WTC11 (cell line): ENCODE data around the gene FBXL7. TPM values are rescaled to one million over a fixed set of nuclear protein-coding genes. Genes with fewer than 3 reads are reported as not detected.

Source experiments
- ATAC-seq: fragments of 200-7000 bp; cut with Tn5 transposase; 2 replicates; pipeline ENCODE4 v1.10.0; 2021; ENCODE audit warnings: mild to moderate bottlenecking, moderate library complexity
- CTCF ChIA-PET: fragments of 300-600 bp; sonication (Branson Sonifier 250); formaldehyde crosslinking; loops from one replicate; lab custom pipeline; 2021; ENCODE audit warnings: antibody characterized with exemption; lab: Charles Lee
- POLR2A ChIA-PET: fragments of 350-600 bp; sonication (Branson Sonifier 250); formaldehyde crosslinking; loops from one replicate; lab custom pipeline; 2021; ENCODE audit warnings: antibody characterized with exemption; lab: Charles Lee
- DNase-seq: peaks from one replicate; pipeline ENCODE4 v3.0.0; 2021; ENCODE audit warnings: low spot score
- H3K27ac Mint-ChIP-seq: 2 replicates; pipeline ENCODE4 v1.8.0; 2021; ENCODE audit warnings: mixed read lengths
- H3K27me3 Mint-ChIP-seq: 2 replicates; pipeline ENCODE4 v1.8.0; 2021; ENCODE audit warnings: low read depth, mild to moderate bottlenecking, moderate library complexity, mixed read lengths
- H3K36me3 Mint-ChIP-seq: 2 replicates; pipeline ENCODE4 v1.8.0; 2021; ENCODE audit warnings: mixed read lengths
- H3K4me1 Mint-ChIP-seq: 2 replicates; pipeline ENCODE4 v1.8.0; 2022; ENCODE audit warnings: mixed read lengths
- H3K4me3 Mint-ChIP-seq: 2 replicates; pipeline ENCODE4 v1.8.0; 2021; ENCODE audit warnings: mild to moderate bottlenecking, moderate library complexity, mixed read lengths
- H3K9me3 Mint-ChIP-seq: 2 replicates; pipeline ENCODE4 v1.8.0; 2021; ENCODE audit warnings: mixed read lengths
- ATF6 ChIP-seq: sonication (generic); formaldehyde crosslinking; IDR thresholded peaks from 2 replicates; pipeline ENCODE4 v1.8.1; 2023; ENCODE audit warnings: mild to moderate bottlenecking, missing genetic modification reagents
- CDX4 ChIP-seq: fragments of 250-450 bp; sonication (Bioruptor Pico); IDR thresholded peaks from 2 replicates; pipeline ENCODE4 v1.9.0; 2021; ENCODE audit warnings: moderate library complexity, mild to moderate bottlenecking, inconsistent platforms, borderline replicate concordance
- E2F1 ChIP-seq: sonication (generic); formaldehyde crosslinking; IDR thresholded peaks from 2 replicates; pipeline ENCODE4 v1.8.0; 2022; ENCODE audit warnings: mild to moderate bottlenecking, missing genetic modification reagents
- ESRRA ChIP-seq: sonication (generic); formaldehyde crosslinking; IDR thresholded peaks from 2 replicates; pipeline ENCODE4 v1.8.1; 2022; ENCODE audit warnings: mild to moderate bottlenecking, missing genetic modification reagents, borderline replicate concordance
- ETV6 ChIP-seq: sonication (generic); formaldehyde crosslinking; IDR thresholded peaks from 2 replicates; pipeline ENCODE4 v1.8.1; 2022; ENCODE audit warnings: mild to moderate bottlenecking, missing genetic modification reagents
- GABPB1 ChIP-seq: sonication (generic); formaldehyde crosslinking; IDR thresholded peaks from 2 replicates; pipeline ENCODE4 v1.8.1; 2023; ENCODE audit warnings: mild to moderate bottlenecking, missing genetic modification reagents
- MAX ChIP-seq: sonication (generic); formaldehyde crosslinking; IDR thresholded peaks from 2 replicates; pipeline ENCODE4 v1.8.0; 2022; ENCODE audit warnings: mild to moderate bottlenecking, missing genetic modification reagents
- PREB ChIP-seq: sonication (generic); formaldehyde crosslinking; IDR thresholded peaks from 2 replicates; pipeline ENCODE4 v1.8.1; 2022; ENCODE audit warnings: mild to moderate bottlenecking, missing genetic modification reagents, moderate library complexity, borderline replicate concordance
- TCF7 ChIP-seq: sonication (generic); formaldehyde crosslinking; IDR thresholded peaks from 2 replicates; pipeline ENCODE4 v1.8.0; 2022; ENCODE audit warnings: mild to moderate bottlenecking, low read depth, missing genetic modification reagents, moderate library complexity
- TEAD1 ChIP-seq: sonication (generic); formaldehyde crosslinking; IDR thresholded peaks from 2 replicates; pipeline ENCODE4 v1.8.0; 2022; ENCODE audit warnings: mild to moderate bottlenecking, missing genetic modification reagents
- ZBTB21 ChIP-seq: sonication (generic); formaldehyde crosslinking; IDR thresholded peaks from 2 replicates; pipeline ENCODE4 v1.8.1; 2023; ENCODE audit warnings: mild to moderate bottlenecking, missing genetic modification reagents, borderline replicate concordance
- ZBTB43 ChIP-seq: sonication (generic); formaldehyde crosslinking; IDR thresholded peaks from 2 replicates; pipeline ENCODE4 v1.8.1; 2023; ENCODE audit warnings: mild to moderate bottlenecking, missing genetic modification reagents
- ZNF138 ChIP-seq: sonication (generic); formaldehyde crosslinking; conservative IDR thresholded peaks from 2 replicates; pipeline ENCODE4 v1.8.1; 2022; ENCODE audit warnings: mild to moderate bottlenecking, moderate library complexity, missing genetic modification reagents
- ZNF416 ChIP-seq: fragments of 250-450 bp; sonication (Bioruptor Pico); IDR thresholded peaks from 2 replicates; pipeline ENCODE4 v1.9.0; 2021; ENCODE audit warnings: mild to moderate bottlenecking, inconsistent platforms
- total RNA-seq: library from RNA; stranded (reverse); gene quantifications from 3 replicates; pipeline ENCODE4 v1.2.3, GENCODE V29; 2021
- TF ChIP-seq, protein P1 (sequence below): sonication (generic); formaldehyde crosslinking; conservative IDR thresholded peaks from 2 replicates; pipeline ENCODE4 v1.8.1; 2022; ENCODE audit warnings: mild to moderate bottlenecking, missing genetic modification reagents
- TF ChIP-seq, protein P2 (sequence below): sonication (generic); formaldehyde crosslinking; IDR thresholded peaks from 2 replicates; pipeline ENCODE4 v1.8.0; 2022; ENCODE audit warnings: mild to moderate bottlenecking, missing genetic modification reagents
- TF ChIP-seq, protein P3 (sequence below): fragments of 250-450 bp; sonication (Bioruptor Pico); IDR thresholded peaks from 2 replicates; pipeline ENCODE4 v2.1.2; 2022; ENCODE audit warnings: mild to moderate bottlenecking, moderate library complexity
- TF ChIP-seq, protein P4 (sequence below): fragments of 250-450 bp; sonication (Bioruptor Pico); IDR thresholded peaks from 2 replicates; pipeline ENCODE4 v1.9.0; 2021; ENCODE audit warnings: mild to moderate bottlenecking

The FBXL7 gene
- total RNA-seq, 1 experiment from 2014 or later, result 13.8 TPM

GRCh38 chr5:15551113-15551504 is 51.1 kb downstream of the FBXL7 start:
- Mint-ChIP-seq H3K36me3 (peaks cover 22% of the 10 kb centered on the region), H3K9me3 (peaks cover 23% of the 10 kb centered on the region), H3K4me3 (0 out of 2 replicates have a peak overlapping the region, but pooled peaks have one; percentile 18), H3K27me3 (no peaks in the 10 kb centered on the region), H3K27ac (peak overlapping the region; percentile 94), H3K4me1 (peaks cover 92% of the 10 kb centered on the region)
- DNase-seq, result no peak
- no peak for ATAC-seq
- CTCF ChIA-PET, result no interaction called here
- TF ChIP-seq E2F1 (CRISPR knock-in tag) (no peak), ZBTB21 (CRISPR knock-in tag) (no peak), MAX (CRISPR knock-in tag) (no peak), ATF6 (CRISPR knock-in tag) (no peak)
- TF ChIP-seq, protein P1, sequence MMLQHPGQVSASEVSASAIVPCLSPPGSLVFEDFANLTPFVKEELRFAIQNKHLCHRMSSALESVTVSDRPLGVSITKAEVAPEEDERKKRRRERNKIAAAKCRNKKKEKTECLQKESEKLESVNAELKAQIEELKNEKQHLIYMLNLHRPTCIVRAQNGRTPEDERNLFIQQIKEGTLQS (CRISPR knock-in tag), result no peak
- POLR2A ChIA-PET, result no interaction called here

DNA sequence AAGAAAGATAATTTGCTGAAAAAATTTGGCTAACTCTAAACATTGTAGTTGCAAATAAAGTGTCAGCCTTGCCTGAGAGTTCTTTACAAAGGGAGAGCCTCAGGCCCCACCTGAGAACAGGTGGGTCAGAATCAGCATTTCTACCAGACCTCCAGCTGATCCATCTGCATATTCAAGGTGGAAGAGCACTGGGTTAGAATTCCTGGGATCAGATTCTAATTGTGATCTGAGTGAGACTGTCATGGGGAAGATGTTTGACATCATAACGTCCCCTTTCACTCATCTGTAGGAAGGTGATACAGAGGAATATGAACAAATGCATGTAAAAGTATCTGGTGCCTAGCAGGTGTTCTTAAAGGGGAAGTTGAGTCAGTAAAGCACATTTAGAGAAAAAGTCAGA is 54.6 kb downstream of the FBXL7 start:
- no peaks in the 10 kb centered on the region for H3K27me3 Mint-ChIP-seq
- H3K36me3 Mint-ChIP-seq, result peaks cover 22% of the 10 kb centered on the region
- TF ChIP-seq ZNF416 (CRISPR knock-in tag) (no peak), ZNF138 (CRISPR knock-in tag) (no peak), ZBTB43 (no peak), ESRRA (CRISPR knock-in tag) (no peak), GABPB1 (CRISPR knock-in tag) (no peak), ZBTB21 (CRISPR knock-in tag) (peak; percentile 24; the same call in 1 of the 2 replicates), TEAD1 (CRISPR knock-in tag) (peak; percentile 54; the same call in 1 of the 2 replicates)
- TF ChIP-seq, protein P2, sequence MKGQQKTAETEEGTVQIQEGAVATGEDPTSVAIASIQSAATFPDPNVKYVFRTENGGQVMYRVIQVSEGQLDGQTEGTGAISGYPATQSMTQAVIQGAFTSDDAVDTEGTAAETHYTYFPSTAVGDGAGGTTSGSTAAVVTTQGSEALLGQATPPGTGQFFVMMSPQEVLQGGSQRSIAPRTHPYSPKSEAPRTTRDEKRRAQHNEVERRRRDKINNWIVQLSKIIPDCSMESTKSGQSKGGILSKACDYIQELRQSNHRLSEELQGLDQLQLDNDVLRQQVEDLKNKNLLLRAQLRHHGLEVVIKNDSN, result no peak
- TF ChIP-seq, all 79 proteins: peak for 2
- peak; percentile 87 for ATAC-seq
- Mint-ChIP-seq H3K9me3 (peaks cover 26% of the 10 kb centered on the region), H3K4me1 (peaks cover 72% of the 10 kb centered on the region), H3K27ac (peak overlapping the region; percentile 98), H3K4me3 (peak overlapping the region; percentile 46)
- ChIA-PET CTCF (interaction anchor here (0.9 to 1.7 kb wide), 2 partner anchors 40 to 129 kb away, joined by 3 read pairs; no protein-coding TSS in a partner anchor), POLR2A (no interaction called here)
- peak; percentile 33 for DNase-seq

DNA sequence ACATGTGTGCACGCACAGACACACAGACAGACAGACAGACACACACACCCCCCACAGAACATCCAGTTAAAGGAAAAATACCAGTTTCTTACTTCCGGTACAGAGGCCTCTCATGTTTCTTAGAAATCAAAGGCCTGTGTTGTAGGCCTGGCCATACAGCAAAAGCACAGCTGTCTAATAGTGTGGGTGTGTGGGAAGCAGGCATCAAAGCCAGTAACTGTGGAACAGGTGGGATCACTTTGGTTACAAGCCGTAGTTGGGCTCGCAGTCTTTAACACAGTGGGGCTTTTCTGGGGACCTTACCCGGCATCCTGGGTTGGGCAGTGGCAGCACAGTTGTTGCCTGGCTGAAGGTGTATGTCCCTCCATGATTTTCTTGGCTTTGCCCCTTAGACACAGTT is 55.2 kb downstream of the FBXL7 start:
- Mint-ChIP-seq H3K4me1 (peaks cover 66% of the 10 kb centered on the region), H3K36me3 (peaks cover 22% of the 10 kb centered on the region), H3K27me3 (no peaks in the 10 kb centered on the region), H3K27ac (peak overlapping the region; percentile 98), H3K4me3 (no peak overlapping the region), H3K9me3 (peaks cover 26% of the 10 kb centered on the region)
- ChIA-PET CTCF (interaction anchor here (0.9 to 1.7 kb wide), 2 partner anchors 40 to 128 kb away, joined by 3 read pairs; no protein-coding TSS in a partner anchor), POLR2A (no interaction called here)
- ATAC-seq (no peak), DNase-seq (no peak)
- TF ChIP-seq TCF7 (no peak), ETV6 (CRISPR knock-in tag) (no peak), PREB (CRISPR knock-in tag) (no peak), TEAD1 (CRISPR knock-in tag) (no peak), CDX4 (CRISPR knock-in tag) (no peak)
- TF ChIP-seq, protein P3, sequence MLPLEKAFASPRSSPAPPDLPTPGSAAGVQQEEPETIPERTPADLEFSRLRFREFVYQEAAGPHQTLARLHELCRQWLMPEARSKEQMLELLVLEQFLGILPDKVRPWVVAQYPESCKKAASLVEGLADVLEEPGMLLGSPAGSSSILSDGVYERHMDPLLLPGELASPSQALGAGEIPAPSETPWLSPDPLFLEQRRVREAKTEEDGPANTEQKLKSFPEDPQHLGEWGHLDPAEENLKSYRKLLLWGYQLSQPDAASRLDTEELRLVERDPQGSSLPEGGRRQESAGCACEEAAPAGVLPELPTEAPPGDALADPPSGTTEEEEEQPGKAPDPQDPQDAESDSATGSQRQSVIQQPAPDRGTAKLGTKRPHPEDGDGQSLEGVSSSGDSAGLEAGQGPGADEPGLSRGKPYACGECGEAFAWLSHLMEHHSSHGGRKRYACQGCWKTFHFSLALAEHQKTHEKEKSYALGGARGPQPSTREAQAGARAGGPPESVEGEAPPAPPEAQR (CRISPR knock-in tag), result no peak
- TF ChIP-seq, protein P4, sequence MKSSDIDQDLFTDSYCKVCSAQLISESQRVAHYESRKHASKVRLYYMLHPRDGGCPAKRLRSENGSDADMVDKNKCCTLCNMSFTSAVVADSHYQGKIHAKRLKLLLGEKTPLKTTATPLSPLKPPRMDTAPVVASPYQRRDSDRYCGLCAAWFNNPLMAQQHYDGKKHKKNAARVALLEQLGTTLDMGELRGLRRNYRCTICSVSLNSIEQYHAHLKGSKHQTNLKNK, result no peak
